ENCODE results near the gene SULT4A1. TPM values are rescaled to one million over a fixed set of nuclear protein-coding genes. Genes with fewer than 3 reads are reported as not detected.

The SULT4A1 gene
- total and polyA plus RNA-seq, 2 of the 4 experiments (the other 2 are of a cell fraction) = 1.1 to 5.2 TPM

- Histone ChIP-seq H4K20me1 (ENCODE audit: insufficient read depth, low read length) (no peaks in the 10 kb centered on the region), H2AFZ (replicated peaks; ENCODE audit: low read length, poor library complexity) (no peak overlapping the region), H3K56ac (ENCODE audit: extremely low read depth, insufficient read depth, low read length) (no peak overlapping the region), H3K4ac (ENCODE audit: low read depth, low read length) (no peak overlapping the region), H2BK20ac (ENCODE audit: low read depth, low read length) (no peak overlapping the region), H4K8ac (ENCODE audit: low read depth in 2 of 2, low read length in 2 of 2) (no peak overlapping the region), H4K5ac (ENCODE audit: low read depth, low read length) (no peak overlapping the region), H2AK9ac (replicated peaks; ENCODE audit: low read depth, low read length, poor library complexity) (no peak overlapping the region), H3K27me3 (ENCODE audit: control insufficient read depth, insufficient read depth, low read length) (no peaks in the 10 kb centered on the region), H3K9me1 (ENCODE audit: insufficient read depth, low read length) (no peaks in the 10 kb centered on the region), H2BK15ac (ENCODE audit: low read depth, low read length) (no peak overlapping the region), H3K9ac (ENCODE audit: low read depth, low read length) (no peak overlapping the region), H2BK120ac (ENCODE audit: low read depth, low read length) (no peak overlapping the region), H3K4me2 (ENCODE audit: low read depth, low read length) (no peak overlapping the region), H2BK5ac (ENCODE audit: low read depth, low read length, poor library complexity, severe bottlenecking) (no peak overlapping the region), H3K36me3 (ENCODE audit: control insufficient read depth, insufficient read depth, low read length) (no peaks in the 10 kb centered on the region), H3K18ac (ENCODE audit: low read depth, low read length) (no peak overlapping the region), H3K4me3 (ENCODE audit: insufficient read depth, low read depth, low read length) (no peak overlapping the region), H3K23ac (ENCODE audit: low read depth, low read length) (no peak overlapping the region), H3K79me1 (ENCODE audit: low read depth in 1 of 2, low read length in 2 of 2) (no peaks in the 10 kb centered on the region), H2AK5ac (ENCODE audit: low read depth, low read length) (no peak overlapping the region), H3K9me3 (ENCODE audit: control insufficient read depth, insufficient read depth, low read length) (no peaks in the 10 kb centered on the region), H4K91ac (ENCODE audit: insufficient read depth, low read depth, low read length) (no peak overlapping the region), H3K4me1 (ENCODE audit: control insufficient read depth, insufficient read depth, low read length) (no peaks in the 10 kb centered on the region), H3K14ac (replicated peaks; ENCODE audit: low read depth, low read length) (no peak overlapping the region), H3K27ac (ENCODE audit: insufficient read depth, low read length) (no peak overlapping the region)
- in situ Hi-C loops (cut with MboI; ENCODE audit: low sequenced_read_pairs) = no loop called here
- CTCF ChIA-PET = no interaction called here
- 40% methylated on average over 2 of the region's 18 CpGs; no CpG with 5 or more reads in 1 of the 2 experiments for WGBS, 2 experiments (ENCODE audit: extremely low coverage in 2 of 2, insufficient read length in 1 of 2)
- DNase-seq (no peak), ATAC-seq (ENCODE audit: low read depth) (no peak)
- intact Hi-C loops (cut with micrococcal nuclease) = no loop called here
- TF ChIP-seq RFX5 (IDR thresholded peaks at IDR 0.05; ENCODE audit: low read depth, low read length) (no peak), BHLHE40 (IDR thresholded peaks at IDR 0.05; ENCODE audit: low read depth, low read length) (no peak), RCOR1 (IDR thresholded peaks at IDR 0.05; ENCODE audit: insufficient replicate concordance, low read length) (no peak), MAZ (IDR thresholded peaks at IDR 0.05; ENCODE audit: borderline replicate concordance, low read depth, low read length) (no peak), SMC3 (IDR thresholded peaks at IDR 0.05; ENCODE audit: low read depth, low read length) (no peak), RAD21 (IDR thresholded peaks at IDR 0.05; ENCODE audit: low read length) (no peak), USF2 (IDR thresholded peaks at IDR 0.05; ENCODE audit: low read depth, low read length) (no peak), ELK1 (IDR thresholded peaks at IDR 0.05; ENCODE audit: borderline replicate concordance, low read depth, low read length) (no peak), CTCF (conservative IDR thresholded peaks at IDR 0.05; ENCODE audit: low read depth, low read length) (no peak), MAFK (IDR thresholded peaks at IDR 0.05; ENCODE audit: low read depth, low read length) (no peak), CHD1 (IDR thresholded peaks at IDR 0.05; ENCODE audit: low read depth, low read length) (no peak), MXI1 (IDR thresholded peaks at IDR 0.05; ENCODE audit: borderline replicate concordance, low read depth, low read length) (no peak), FOS (IDR thresholded peaks at IDR 0.05; ENCODE audit: low read depth, low read length) (no peak), CEBPB (IDR thresholded peaks at IDR 0.05; ENCODE audit: low read depth, low read length) (no peak), NFE2L2 (IDR thresholded peaks at IDR 0.05; ENCODE audit: low read depth, low read length) (no peak)
- POLR2A ChIA-PET (ENCODE audit: unreplicated experiment) = no interaction called here
- no TSS peak for BruUV-seq (replicated peaks)
- dilution Hi-C loops (cut with HindIII; ENCODE audit: low sequenced_read_pairs, unreplicated experiment) = no loop called here
Measured at GRCh38 chr22:43820651-43821305, 41.5 kb downstream of the SULT4A1 start.
